Activated B cell treated with CpG ODN at 0.5 μM for 24 hours (primary cell): Measurements from ENCODE around the gene EGF. TPM values are rescaled to one million over a fixed set of nuclear protein-coding genes. Genes with fewer than 3 reads are reported as not detected.
"Not testable (repeated sequence)": the region's sequence is repeated elsewhere in the genome, so short reads cannot be mapped to it uniquely, and the experiment has no call there.

ENCODE experiments used
- ATAC-seq: fragments of 200-7000 bp; cut with Tn5 transposase; one replicate; pipeline ENCODE4 v1.10.0; 2021; ENCODE audit warnings: low read depth, mild to moderate bottlenecking, moderate library complexity
- CTCF ChIA-PET: fragments of 350-600 bp; sonication (Branson Sonifier 250); formaldehyde crosslinking; loops from one replicate; lab custom pipeline; 2021; ENCODE audit warnings: antibody characterized with exemption; lab: Charles Lee
- POLR2A ChIA-PET: fragments of 350-600 bp; sonication (Branson Sonifier 250); formaldehyde crosslinking; loops from one replicate; lab custom pipeline; 2021; ENCODE audit warnings: antibody characterized with exemption; lab: Charles Lee
- DNase-seq: peaks from one replicate; pipeline ENCODE4 v3.0.0; 2022
- H3K27ac Mint-ChIP-seq: one replicate; pipeline ENCODE4 v1.8.0; 2020; ENCODE audit warnings: mixed read lengths
- H3K27me3 Mint-ChIP-seq: one replicate; pipeline ENCODE4 v1.8.0; 2021; ENCODE audit warnings: mixed read lengths
- H3K36me3 Mint-ChIP-seq: one replicate; pipeline ENCODE4 v1.8.0; 2021; ENCODE audit warnings: low read depth, mixed read lengths
- H3K4me1 Mint-ChIP-seq: one replicate; pipeline ENCODE4 v1.8.0; 2021; ENCODE audit warnings: mixed read lengths
- H3K4me3 Mint-ChIP-seq: one replicate; pipeline ENCODE4 v1.8.0; 2020; ENCODE audit warnings: mild to moderate bottlenecking, mixed read lengths
- H3K9me3 Mint-ChIP-seq: one replicate; pipeline ENCODE4 v1.8.0; 2020; ENCODE audit warnings: mixed read lengths
- CTCF ChIP-seq: fragments of 200-600 bp; IDR thresholded peaks from one replicate; pipeline ENCODE4 v1.8.0; 2022; ENCODE audit warnings: antibody characterized with exemption, mild to moderate bottlenecking
- intact Hi-C: fragments of 100-400 bp; cut with micrococcal nuclease; formaldehyde crosslinking; loops from one replicate; pipeline ENCODE4 v1.15.1; 2024
- total RNA-seq: library from RNA; stranded (reverse); gene quantifications from 2 replicates; pipeline ENCODE4 v1.2.3, GENCODE V29; 2022

EGF gene
- total RNA-seq, 1 donor from 2014 or later: not detected

GRCh38 chr4:109873791-109874514 is 38.7 kb upstream of the EGF start:
- ATAC-seq (no peak), DNase-seq (no peak)
- H3K27ac Mint-ChIP-seq: no peak overlapping the region
- no peaks in the 10 kb centered on the region for H3K4me1 Mint-ChIP-seq
- intact Hi-C loops: no loop called here
- H3K36me3 Mint-ChIP-seq: peaks cover 2% of the 10 kb centered on the region
- POLR2A ChIA-PET: no interaction called here
- H3K4me3 Mint-ChIP-seq: no peak overlapping the region
- no peaks in the 10 kb centered on the region for H3K9me3 Mint-ChIP-seq
- H3K27me3 Mint-ChIP-seq: peaks cover 2% of the 10 kb centered on the region
- no peak for TF ChIP-seq CTCF
- CTCF ChIA-PET: no interaction called here

GRCh38 chr4:109875106-109875505 is 37.6 kb upstream of the EGF start:
- CTCF ChIA-PET: no interaction called here
- no peak overlapping the region for H3K4me3 Mint-ChIP-seq

GRCh38 chr4:109875553-109875952 is 37.1 kb upstream of the EGF start:
- CTCF ChIA-PET, POLR2A ChIA-PET, H3K27me3 Mint-ChIP-seq, ATAC-seq, H3K36me3 Mint-ChIP-seq, H3K4me3 Mint-ChIP-seq, H3K4me1 Mint-ChIP-seq, H3K27ac Mint-ChIP-seq, H3K9me3 Mint-ChIP-seq, intact Hi-C loops, DNase-seq: not testable (repeated sequence)

More at GRCh38 chr4:109875106-109875505, 37.6 kb upstream of the EGF start:
- no peak for DNase-seq
- no peaks in the 10 kb centered on the region for H3K36me3 Mint-ChIP-seq
- H3K9me3 Mint-ChIP-seq: no peaks in the 10 kb centered on the region
- no peak for TF ChIP-seq CTCF
- intact Hi-C loops: no loop called here
- POLR2A ChIA-PET: no interaction called here
- peaks cover 5% of the 10 kb centered on the region for H3K27me3 Mint-ChIP-seq
- no peak for ATAC-seq
- no peaks in the 10 kb centered on the region for H3K4me1 Mint-ChIP-seq
- H3K27ac Mint-ChIP-seq: no peak overlapping the region

- Mint-ChIP-seq H3K27me3 (peaks cover 5% of the 10 kb centered on the region), H3K27ac (no peak overlapping the region), H3K4me3 (no peak overlapping the region), H3K4me1 (no peaks in the 10 kb centered on the region), H3K9me3 (no peaks in the 10 kb centered on the region), H3K36me3 (no peaks in the 10 kb centered on the region)
- POLR2A ChIA-PET: no interaction called here
- intact Hi-C loops: no loop called here
- ATAC-seq (no peak), DNase-seq (no peak)
- CTCF ChIA-PET: no interaction called here
- TF ChIP-seq CTCF: no peak
These were observed 35.9 kb upstream of the EGF start for GRCh38 chr4:109876634-109877265.

GRCh38 chr4:109877400-109877799 is 35.3 kb upstream of the EGF start:
- CTCF ChIA-PET: no interaction called here
- no peaks in the 10 kb centered on the region for H3K9me3 Mint-ChIP-seq
- no peak overlapping the region for H3K27ac Mint-ChIP-seq
- no peaks in the 10 kb centered on the region for H3K36me3 Mint-ChIP-seq
- H3K27me3 Mint-ChIP-seq: peaks cover 5% of the 10 kb centered on the region
- intact Hi-C loops: no loop called here
- H3K4me3 Mint-ChIP-seq: no peak overlapping the region
- POLR2A ChIA-PET: no interaction called here
- H3K4me1 Mint-ChIP-seq: no peaks in the 10 kb centered on the region
- DNase-seq (no peak), ATAC-seq (no peak)
- no peak for TF ChIP-seq CTCF
